HepG2 (cell line): ENCODE data around the gene CAMK2D. TPM values are rescaled to one million over a fixed set of nuclear protein-coding genes. Genes with fewer than 3 reads are reported as not detected.

Experiments used
- CCDC6 ChIP-seq: sonication (generic); formaldehyde crosslinking; IDR thresholded peaks from 2 replicates; pipeline ENCODE4 v1.8.1; 2022; ENCODE audit warnings: mild to moderate bottlenecking, missing genetic modification reagents, moderate library complexity
- IKZF1 ChIP-seq: fragments of 450-650 bp; IDR thresholded peaks from 2 replicates; pipeline ENCODE4 v1.7.1; 2016
- NCOR1 ChIP-seq: fragments of 200-600 bp; sonication (generic); IDR thresholded peaks from 2 replicates; pipeline ENCODE4 v1.7.0; 2017; ENCODE audit warnings: antibody characterized with exemption, low read length, borderline replicate concordance
- POLR2A ChIP-seq, 2 experiments: IDR thresholded peaks; 2 replicates each; pipeline ENCODE4 v1.6.1; 2011; ENCODE audit warnings: low read depth in 2 of 2, low read length in 2 of 2, mild to moderate bottlenecking in 1 of 2, moderate library complexity in 1 of 2; ENCODE audit not compliant: insufficient read depth in 1 of 2
- PRMT3 ChIP-seq: sonication (generic); formaldehyde crosslinking; IDR thresholded peaks from 2 replicates; pipeline ENCODE4 v1.8.1; 2022; ENCODE audit warnings: low read depth, mild to moderate bottlenecking, moderate library complexity, missing genetic modification reagents, borderline replicate concordance
- SMARCC2 ChIP-seq: fragments of 450-650 bp; IDR thresholded peaks from 2 replicates; pipeline ENCODE4 v1.6.1; 2017; ENCODE audit warnings: antibody characterized with exemption, mild to moderate bottlenecking
- XRCC5 ChIP-seq: fragments of 200-400 bp; formaldehyde crosslinking; optimal IDR thresholded peaks from 2 replicates; pipeline ENCODE3; 2017; ENCODE audit warnings: mild to moderate bottlenecking, low read length
- ZNF33A ChIP-seq: sonication (generic); formaldehyde crosslinking; IDR thresholded peaks from 2 replicates; pipeline ENCODE4 v1.5.1; 2020; ENCODE audit warnings: missing genetic modification reagents, mild to moderate bottlenecking, moderate library complexity, borderline replicate concordance
- ZNF431 ChIP-seq: sonication (generic); formaldehyde crosslinking; IDR thresholded peaks from 2 replicates; pipeline ENCODE4 v1.9.0; 2022; ENCODE audit warnings: missing genetic modification reagents, low read depth, mild to moderate bottlenecking, borderline replicate concordance
- ZNF451 ChIP-seq: sonication (generic); formaldehyde crosslinking; IDR thresholded peaks from 2 replicates; pipeline ENCODE4 v1.5.0; 2020; ENCODE audit warnings: mild to moderate bottlenecking, missing genetic modification reagents
- ZNF546 ChIP-seq: sonication (generic); formaldehyde crosslinking; conservative IDR thresholded peaks from 2 replicates; pipeline ENCODE4 v1.8.1; 2023; ENCODE audit warnings: mild to moderate bottlenecking, missing genetic modification reagents
- ZNF75D ChIP-seq: sonication (generic); formaldehyde crosslinking; IDR thresholded peaks from 2 replicates; pipeline ENCODE4 v1.8.1; 2023; ENCODE audit warnings: missing genetic modification reagents, mild to moderate bottlenecking, borderline replicate concordance
- ZSCAN20 ChIP-seq: sonication (generic); formaldehyde crosslinking; IDR thresholded peaks from 2 replicates; pipeline ENCODE4 v1.4.0; 2020; ENCODE audit warnings: missing genetic modification reagents, mild to moderate bottlenecking, borderline replicate concordance
- polyA plus RNA-seq, 8 experiments: library from polyadenylated mRNA; depleted of rRNA in 3 of 8; stranded (reverse) in 7 of 8; unstranded in 1 of 8; fragments of >200 nt; fragmentation: Illumina TruSeq in 4 of 8; extraction: Trizol in 4 of 8; gene quantifications; 2 replicates each; pipeline versions ENCODE4 v1.2.1 to v1.2.3, GENCODE V29; 2011 to 2016; ENCODE audit warnings: low read depth in 4 of 8, missing spikeins in 1 of 8, mixed read lengths in 1 of 8; ENCODE audit not compliant: insufficient read depth in 1 of 8
- total RNA-seq, 5 experiments: library from RNA; depleted of rRNA; stranded (reverse); fragments of >200 nt; fragmentation: Illumina TruSeq; extraction: Trizol; gene quantifications; 2 replicates each; pipeline ENCODE4 v1.2.3, GENCODE V29; 2016; ENCODE audit warnings: low read depth in 1 of 5
- TF ChIP-seq, protein P1 (sequence below): sonication (generic); formaldehyde crosslinking; IDR thresholded peaks from 2 replicates; pipeline ENCODE4 v1.4.0; 2020; ENCODE audit warnings: missing genetic modification reagents
- TF ChIP-seq, protein P2 (sequence below): IDR thresholded peaks from 2 replicates; pipeline ENCODE4 v1.6.1; 2012; ENCODE audit warnings: low read length, improper control_type of control experiment
- TF ChIP-seq, protein P3 (sequence below): sonication (generic); formaldehyde crosslinking; IDR thresholded peaks from 2 replicates; pipeline ENCODE4 v1.4.0; 2020; ENCODE audit warnings: missing genetic modification reagents
- TF ChIP-seq, protein P4 (sequence below): sonication (generic); formaldehyde crosslinking; conservative IDR thresholded peaks from 2 replicates; pipeline ENCODE4 v1.8.0; 2022; ENCODE audit warnings: low read depth, missing genetic modification reagents

The CAMK2D gene
- total and polyA plus RNA-seq, 2 of the 13 experiments (the other 11 are each of a cell fraction or from before 2014, with no cell fraction given), result 18.0 to 65.4 TPM

DNA sequence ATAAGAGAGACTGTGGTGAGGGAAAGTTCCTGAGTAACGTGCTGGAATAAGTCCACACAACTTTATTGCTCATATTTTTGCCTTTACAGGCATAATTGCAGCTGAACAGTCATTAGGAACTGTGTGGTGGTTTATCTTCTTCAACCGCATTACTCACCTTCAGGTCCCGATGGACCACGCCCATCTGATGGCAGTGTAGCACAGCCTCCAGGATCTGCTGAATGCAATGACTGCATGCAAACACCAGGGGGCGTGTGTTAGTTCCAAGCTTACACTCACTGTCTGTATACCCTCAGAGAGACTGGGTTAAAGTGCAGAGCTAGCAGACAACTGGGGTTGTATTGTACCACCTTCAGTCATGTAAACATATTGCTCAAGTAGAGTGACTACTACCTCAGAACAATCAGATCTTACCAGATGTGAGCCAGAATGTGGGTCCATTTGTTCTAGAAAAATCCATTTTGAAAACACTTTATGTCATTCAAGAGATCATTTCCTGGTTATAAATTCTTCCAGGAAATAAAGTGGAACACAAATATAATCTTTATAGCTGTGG, 214.0 kb downstream of the CAMK2D start (continued):
- TF ChIP-seq, protein P1, sequence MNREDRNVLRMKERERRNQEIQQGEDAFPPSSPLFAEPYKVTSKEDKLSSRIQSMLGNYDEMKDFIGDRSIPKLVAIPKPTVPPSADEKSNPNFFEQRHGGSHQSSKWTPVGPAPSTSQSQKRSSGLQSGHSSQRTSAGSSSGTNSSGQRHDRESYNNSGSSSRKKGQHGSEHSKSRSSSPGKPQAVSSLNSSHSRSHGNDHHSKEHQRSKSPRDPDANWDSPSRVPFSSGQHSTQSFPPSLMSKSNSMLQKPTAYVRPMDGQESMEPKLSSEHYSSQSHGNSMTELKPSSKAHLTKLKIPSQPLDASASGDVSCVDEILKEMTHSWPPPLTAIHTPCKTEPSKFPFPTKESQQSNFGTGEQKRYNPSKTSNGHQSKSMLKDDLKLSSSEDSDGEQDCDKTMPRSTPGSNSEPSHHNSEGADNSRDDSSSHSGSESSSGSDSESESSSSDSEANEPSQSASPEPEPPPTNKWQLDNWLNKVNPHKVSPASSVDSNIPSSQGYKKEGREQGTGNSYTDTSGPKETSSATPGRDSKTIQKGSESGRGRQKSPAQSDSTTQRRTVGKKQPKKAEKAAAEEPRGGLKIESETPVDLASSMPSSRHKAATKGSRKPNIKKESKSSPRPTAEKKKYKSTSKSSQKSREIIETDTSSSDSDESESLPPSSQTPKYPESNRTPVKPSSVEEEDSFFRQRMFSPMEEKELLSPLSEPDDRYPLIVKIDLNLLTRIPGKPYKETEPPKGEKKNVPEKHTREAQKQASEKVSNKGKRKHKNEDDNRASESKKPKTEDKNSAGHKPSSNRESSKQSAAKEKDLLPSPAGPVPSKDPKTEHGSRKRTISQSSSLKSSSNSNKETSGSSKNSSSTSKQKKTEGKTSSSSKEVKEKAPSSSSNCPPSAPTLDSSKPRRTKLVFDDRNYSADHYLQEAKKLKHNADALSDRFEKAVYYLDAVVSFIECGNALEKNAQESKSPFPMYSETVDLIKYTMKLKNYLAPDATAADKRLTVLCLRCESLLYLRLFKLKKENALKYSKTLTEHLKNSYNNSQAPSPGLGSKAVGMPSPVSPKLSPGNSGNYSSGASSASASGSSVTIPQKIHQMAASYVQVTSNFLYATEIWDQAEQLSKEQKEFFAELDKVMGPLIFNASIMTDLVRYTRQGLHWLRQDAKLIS, result no peak
- TF ChIP-seq, protein P2, sequence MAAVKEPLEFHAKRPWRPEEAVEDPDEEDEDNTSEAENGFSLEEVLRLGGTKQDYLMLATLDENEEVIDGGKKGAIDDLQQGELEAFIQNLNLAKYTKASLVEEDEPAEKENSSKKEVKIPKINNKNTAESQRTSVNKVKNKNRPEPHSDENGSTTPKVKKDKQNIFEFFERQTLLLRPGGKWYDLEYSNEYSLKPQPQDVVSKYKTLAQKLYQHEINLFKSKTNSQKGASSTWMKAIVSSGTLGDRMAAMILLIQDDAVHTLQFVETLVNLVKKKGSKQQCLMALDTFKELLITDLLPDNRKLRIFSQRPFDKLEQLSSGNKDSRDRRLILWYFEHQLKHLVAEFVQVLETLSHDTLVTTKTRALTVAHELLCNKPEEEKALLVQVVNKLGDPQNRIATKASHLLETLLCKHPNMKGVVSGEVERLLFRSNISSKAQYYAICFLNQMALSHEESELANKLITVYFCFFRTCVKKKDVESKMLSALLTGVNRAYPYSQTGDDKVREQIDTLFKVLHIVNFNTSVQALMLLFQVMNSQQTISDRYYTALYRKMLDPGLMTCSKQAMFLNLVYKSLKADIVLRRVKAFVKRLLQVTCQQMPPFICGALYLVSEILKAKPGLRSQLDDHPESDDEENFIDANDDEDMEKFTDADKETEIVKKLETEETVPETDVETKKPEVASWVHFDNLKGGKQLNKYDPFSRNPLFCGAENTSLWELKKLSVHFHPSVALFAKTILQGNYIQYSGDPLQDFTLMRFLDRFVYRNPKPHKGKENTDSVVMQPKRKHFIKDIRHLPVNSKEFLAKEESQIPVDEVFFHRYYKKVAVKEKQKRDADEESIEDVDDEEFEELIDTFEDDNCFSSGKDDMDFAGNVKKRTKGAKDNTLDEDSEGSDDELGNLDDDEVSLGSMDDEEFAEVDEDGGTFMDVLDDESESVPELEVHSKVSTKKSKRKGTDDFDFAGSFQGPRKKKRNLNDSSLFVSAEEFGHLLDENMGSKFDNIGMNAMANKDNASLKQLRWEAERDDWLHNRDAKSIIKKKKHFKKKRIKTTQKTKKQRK, result no peak
- no peak for TF ChIP-seq IKZF1
- no peak for TF ChIP-seq SMARCC2
- TF ChIP-seq ZNF33A (CRISPR knock-in tag), result no peak
- TF ChIP-seq PRMT3, result no peak
- no peak for TF ChIP-seq ZNF451
- no peak for TF ChIP-seq ZSCAN20 (CRISPR knock-in tag)
- TF ChIP-seq ZNF431 (CRISPR knock-in tag), result no peak; the same call in 1 of the 2 replicates
- TF ChIP-seq ZNF75D (CRISPR knock-in tag), result no peak
- 0 out of 2 replicates have a peak, but pooled peaks have one; percentile 39 for TF ChIP-seq CCDC6 (CRISPR knock-in tag)
- TF ChIP-seq ZNF546 (CRISPR knock-in tag), result no peak
- no peak for TF ChIP-seq POLR2A (IDR thresholded peaks at IDR 0.05; ENCODE audit: insufficient read depth in 1 of 2, low read depth in 2 of 2, low read length in 2 of 2)
- peak; percentile 86 for TF ChIP-seq XRCC5
- TF ChIP-seq NCOR1, result peak; percentile 65; the same call in 1 of the 2 replicates
- TF ChIP-seq, protein P3, sequence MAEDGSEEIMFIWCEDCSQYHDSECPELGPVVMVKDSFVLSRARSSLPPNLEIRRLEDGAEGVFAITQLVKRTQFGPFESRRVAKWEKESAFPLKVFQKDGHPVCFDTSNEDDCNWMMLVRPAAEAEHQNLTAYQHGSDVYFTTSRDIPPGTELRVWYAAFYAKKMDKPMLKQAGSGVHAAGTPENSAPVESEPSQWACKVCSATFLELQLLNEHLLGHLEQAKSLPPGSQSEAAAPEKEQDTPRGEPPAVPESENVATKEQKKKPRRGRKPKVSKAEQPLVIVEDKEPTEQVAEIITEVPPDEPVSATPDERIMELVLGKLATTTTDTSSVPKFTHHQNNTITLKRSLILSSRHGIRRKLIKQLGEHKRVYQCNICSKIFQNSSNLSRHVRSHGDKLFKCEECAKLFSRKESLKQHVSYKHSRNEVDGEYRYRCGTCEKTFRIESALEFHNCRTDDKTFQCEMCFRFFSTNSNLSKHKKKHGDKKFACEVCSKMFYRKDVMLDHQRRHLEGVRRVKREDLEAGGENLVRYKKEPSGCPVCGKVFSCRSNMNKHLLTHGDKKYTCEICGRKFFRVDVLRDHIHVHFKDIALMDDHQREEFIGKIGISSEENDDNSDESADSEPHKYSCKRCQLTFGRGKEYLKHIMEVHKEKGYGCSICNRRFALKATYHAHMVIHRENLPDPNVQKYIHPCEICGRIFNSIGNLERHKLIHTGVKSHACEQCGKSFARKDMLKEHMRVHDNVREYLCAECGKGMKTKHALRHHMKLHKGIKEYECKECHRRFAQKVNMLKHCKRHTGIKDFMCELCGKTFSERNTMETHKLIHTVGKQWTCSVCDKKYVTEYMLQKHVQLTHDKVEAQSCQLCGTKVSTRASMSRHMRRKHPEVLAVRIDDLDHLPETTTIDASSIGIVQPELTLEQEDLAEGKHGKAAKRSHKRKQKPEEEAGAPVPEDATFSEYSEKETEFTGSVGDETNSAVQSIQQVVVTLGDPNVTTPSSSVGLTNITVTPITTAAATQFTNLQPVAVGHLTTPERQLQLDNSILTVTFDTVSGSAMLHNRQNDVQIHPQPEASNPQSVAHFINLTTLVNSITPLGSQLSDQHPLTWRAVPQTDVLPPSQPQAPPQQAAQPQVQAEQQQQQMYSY (CRISPR knock-in tag), result no peak
- TF ChIP-seq, protein P4, sequence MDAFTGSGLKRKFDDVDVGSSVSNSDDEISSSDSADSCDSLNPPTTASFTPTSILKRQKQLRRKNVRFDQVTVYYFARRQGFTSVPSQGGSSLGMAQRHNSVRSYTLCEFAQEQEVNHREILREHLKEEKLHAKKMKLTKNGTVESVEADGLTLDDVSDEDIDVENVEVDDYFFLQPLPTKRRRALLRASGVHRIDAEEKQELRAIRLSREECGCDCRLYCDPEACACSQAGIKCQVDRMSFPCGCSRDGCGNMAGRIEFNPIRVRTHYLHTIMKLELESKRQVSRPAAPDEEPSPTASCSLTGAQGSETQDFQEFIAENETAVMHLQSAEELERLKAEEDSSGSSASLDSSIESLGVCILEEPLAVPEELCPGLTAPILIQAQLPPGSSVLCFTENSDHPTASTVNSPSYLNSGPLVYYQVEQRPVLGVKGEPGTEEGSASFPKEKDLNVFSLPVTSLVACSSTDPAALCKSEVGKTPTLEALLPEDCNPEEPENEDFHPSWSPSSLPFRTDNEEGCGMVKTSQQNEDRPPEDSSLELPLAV, result no peak
